Hepatic stellate cell (primary cell): ENCODE measurements around the gene COL23A1.

Experiments
- DNase-seq: peaks from one replicate; pipeline ENCODE4 v3.0.0; 2011; ENCODE audit warnings: low spot score

The COL23A1 gene

GRCh38 chr5:178357678-178358077 lies 232.5 kb downstream of the COL23A1 start:
- no peak for DNase-seq

DNA sequence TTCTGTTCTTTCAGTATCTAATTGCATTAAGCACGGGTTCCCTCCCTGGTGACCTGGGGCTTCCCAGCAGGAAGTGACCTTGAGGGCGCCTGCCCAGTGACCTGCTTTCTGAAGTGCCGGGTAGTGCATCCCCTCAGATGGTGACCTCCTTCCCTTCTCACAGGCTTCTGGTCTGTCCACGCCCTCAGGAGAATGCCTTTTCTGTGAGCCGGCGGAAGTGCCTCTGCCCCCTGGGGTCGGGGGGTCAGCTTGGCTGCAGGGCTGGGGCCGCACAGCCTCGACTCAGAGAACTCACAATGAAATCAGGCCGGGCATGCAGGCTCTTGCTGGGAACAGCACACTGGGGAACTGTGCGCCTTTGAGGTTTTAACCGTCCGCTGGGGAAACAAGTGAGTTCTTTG lies 233.1 kb downstream of the COL23A1 start:
- DNase-seq = no peak

- DNase-seq = no peak
Observed at GRCh38 chr5:178356431-178356872, 233.7 kb downstream of the COL23A1 start.

DNA sequence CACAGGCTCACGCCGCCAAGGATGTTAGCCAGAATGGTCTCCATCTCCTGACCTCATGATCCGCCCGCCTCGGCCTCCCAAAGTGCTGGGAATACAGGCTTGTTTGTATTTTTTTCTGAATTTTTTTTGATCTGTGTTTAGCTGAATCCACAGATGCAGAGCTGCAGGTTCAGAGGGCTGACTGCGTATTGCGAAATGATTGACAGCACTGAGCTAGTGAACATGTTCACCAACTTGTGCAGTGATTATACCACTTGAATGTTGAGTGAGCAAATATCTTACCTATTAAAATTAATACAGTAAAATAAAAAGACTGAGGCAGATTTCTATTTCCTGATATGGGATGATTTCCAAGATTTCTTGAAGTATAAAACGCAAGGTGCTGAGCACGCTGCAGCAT lies 234.5 kb downstream of the COL23A1 start:
- no peak for DNase-seq

DNA sequence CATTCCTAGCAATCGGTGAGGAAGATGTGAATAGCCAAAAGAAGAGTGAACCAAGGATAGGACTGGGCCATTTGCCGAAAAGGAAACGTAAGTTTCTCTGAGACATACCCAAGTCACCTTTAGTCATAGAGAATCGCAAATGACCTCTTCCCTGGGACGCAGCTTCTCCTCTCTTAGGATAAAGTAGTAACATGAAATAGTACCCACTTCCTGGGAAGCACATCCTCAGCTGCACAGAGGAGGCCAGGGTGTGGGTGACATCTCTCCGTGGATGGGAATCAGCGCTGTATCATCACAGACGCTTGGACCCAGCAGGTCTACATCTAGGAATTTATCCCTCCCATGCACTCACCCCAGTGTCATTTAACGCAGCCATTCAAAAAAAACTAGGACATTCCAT lies 236.7 kb downstream of the COL23A1 start:
- DNase-seq = no peak

DNA sequence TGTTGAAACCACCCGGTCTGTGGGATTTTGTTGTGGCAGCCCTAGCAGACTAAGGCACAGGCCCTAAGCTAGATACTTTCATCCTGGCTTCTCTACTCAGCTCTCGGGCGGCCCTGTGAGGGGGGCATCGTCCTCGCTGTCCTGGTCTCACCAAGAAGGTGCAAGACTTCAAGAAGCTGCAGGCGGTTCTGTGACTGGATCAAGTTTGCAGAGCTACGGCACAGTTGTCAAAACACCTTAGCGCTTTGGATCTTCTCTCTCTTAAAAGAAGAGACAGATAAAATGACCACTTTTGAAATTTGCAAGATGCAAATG lies 238.2 kb downstream of the COL23A1 start:
- DNase-seq = no peak

- no peak for DNase-seq
Observed at GRCh38 chr5:178351221-178352034, 238.8 kb downstream of the COL23A1 start.

GRCh38 chr5:178350361-178351220 lies 239.6 kb downstream of the COL23A1 start:
- no peak for DNase-seq

- no peak for DNase-seq
Observed at GRCh38 chr5:178349625-178350353, 240.4 kb downstream of the COL23A1 start.

- no peak for DNase-seq
Observed at GRCh38 chr5:178349075-178349511, 241.1 kb downstream of the COL23A1 start.

DNA sequence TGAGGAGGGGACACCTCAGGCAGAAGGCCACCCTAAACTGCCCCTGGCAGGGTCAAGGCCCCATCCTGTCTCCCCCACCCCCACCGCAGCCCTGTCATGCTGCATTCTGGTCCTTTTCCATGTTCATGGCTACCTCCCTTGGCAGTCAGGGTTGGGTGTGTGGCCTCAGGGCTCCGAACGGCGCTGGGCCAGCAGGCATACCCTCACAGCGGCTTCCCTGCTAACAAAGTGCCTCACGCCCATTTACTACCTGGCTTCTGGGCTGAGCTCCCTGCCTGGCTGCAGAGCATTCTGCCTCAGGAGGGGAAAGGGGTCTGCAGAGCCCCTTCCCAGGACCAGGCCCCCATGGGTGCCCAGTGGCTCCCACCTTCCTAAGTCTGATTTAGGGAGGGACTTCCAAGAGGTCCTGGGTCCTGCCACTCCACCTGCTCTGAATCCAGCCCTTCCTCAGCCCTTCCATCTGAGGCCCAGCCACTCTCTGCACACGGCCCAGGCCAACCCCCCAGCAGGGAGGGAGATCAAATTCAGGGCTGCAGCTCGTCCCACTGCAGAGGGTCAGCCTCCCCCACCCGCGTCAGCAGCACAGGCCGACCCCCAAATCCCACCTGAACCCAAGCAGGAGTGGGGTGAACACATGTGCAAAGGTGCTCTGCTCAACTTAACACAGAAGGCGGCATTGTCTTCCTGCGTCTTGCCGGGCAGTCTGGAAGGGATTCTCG lies 241.7 kb downstream of the COL23A1 start:
- no peak for DNase-seq

GRCh38 chr5:178347956-178348355 lies 242.2 kb downstream of the COL23A1 start:
- no peak for DNase-seq

DNA sequence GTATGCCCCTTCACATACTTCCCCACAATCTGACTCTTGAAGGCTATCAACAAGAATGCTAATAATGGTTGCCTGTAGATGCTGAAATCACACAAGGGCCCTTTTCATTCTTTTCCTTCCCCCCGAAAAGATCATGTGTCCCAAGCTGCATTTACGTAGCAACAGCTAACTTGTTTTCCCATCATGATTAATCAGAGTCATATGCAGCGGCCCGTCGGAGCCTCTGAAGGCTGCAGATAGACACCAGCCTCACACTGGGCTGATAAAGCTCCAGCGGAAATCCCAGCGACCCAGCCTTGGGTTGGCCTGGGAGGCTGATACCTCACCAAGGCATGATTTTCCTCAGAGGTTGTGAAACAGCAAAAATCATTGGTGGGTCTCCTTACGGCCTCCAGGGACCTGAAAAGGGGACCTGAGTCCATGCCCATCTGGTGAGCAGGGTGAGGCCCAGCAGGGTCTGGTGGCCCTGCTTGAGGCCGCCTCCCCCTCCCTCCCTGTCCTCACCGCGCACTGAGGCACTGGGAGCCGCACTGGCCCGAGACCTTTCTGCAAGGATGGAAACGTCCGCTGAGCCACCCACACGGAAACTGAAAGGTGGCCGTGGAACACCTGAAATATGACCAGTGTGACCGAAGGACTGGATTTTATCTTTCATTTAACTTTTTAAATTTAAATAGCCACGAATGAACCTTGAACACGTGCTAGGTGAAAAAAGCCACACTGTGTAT lies 243.4 kb downstream of the COL23A1 start:
- no peak for DNase-seq

- no peak for DNase-seq
Observed at GRCh38 chr5:178343306-178343705, 246.9 kb downstream of the COL23A1 start.

- no peak for DNase-seq
Observed at GRCh38 chr5:178341851-178342140, 248.4 kb downstream of the COL23A1 start.

GRCh38 chr5:178341091-178341850 lies 248.9 kb downstream of the COL23A1 start:
- no peak for DNase-seq

DNA sequence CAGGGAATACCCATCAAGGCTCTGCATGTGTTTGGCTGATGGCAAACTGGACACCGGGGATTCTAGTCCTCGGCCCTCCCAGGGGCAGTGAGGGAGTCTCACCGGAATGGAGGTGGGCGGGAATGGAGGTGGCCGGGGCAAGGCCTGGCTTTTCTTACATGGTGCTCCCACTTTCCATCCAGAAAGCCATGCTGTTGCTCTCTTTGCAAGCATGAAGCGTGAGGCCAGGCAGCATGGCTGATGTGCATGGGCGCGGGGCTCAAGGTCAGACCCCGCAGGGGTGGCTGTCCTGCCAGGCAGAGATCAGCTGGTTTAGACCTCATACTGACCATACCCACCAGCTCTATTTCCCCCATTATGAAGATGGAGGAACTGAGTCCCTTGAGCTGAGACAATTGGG lies 249.6 kb downstream of the COL23A1 start:
- no peak for DNase-seq

DNA sequence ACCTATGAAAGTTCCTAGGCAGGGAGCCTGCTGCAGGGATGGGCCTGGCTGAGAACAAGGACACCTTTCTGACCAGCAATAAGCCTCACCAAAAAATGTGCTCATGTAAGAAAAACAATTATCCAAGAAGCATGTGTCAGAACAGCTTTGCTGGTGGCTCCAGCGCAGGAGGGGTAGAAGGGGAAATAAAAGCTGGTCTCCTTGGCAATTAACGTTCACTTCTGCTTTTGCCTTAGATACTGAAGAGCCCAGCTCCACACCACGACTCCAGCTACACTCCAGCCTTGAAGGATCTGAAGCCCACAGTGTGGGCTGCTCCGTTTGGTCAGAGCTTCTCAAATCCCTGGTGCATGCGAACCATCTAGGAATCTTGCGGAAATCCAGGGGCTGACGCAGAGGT lies 250.0 kb downstream of the COL23A1 start:
- DNase-seq = no peak

- no peak for DNase-seq
Observed at GRCh38 chr5:178339272-178339671, 250.9 kb downstream of the COL23A1 start.

GRCh38 chr5:178338750-178339144 lies 251.4 kb downstream of the COL23A1 start:
- DNase-seq = no peak
